HUES6 (cell line): ENCODE measurements around the gene PELI2.

ENCODE experiments used
- H3K27ac ChIP-seq: 2 replicates; pipeline ENCODE4 v1.7.0; 2013; ENCODE audit warnings: low read depth, mild to moderate bottlenecking, low read length, inconsistent platforms
- H3K27me3 ChIP-seq: 2 replicates; pipeline ENCODE4 v1.6.1; 2013; ENCODE audit warnings: low read length; ENCODE audit not compliant: control insufficient read depth, insufficient read depth
- H3K36me3 ChIP-seq: 2 replicates; pipeline ENCODE4 v1.6.1; 2013; ENCODE audit warnings: low read length; ENCODE audit not compliant: control insufficient read depth, insufficient read depth
- H3K4me1 ChIP-seq: 2 replicates; pipeline ENCODE4 v1.6.1; 2013; ENCODE audit warnings: low read length; ENCODE audit not compliant: control insufficient read depth, insufficient read depth
- H3K4me3 ChIP-seq: 2 replicates; pipeline ENCODE4 v1.5.1; 2013; ENCODE audit warnings: low read depth, low read length
- H3K9ac ChIP-seq: one replicate; pipeline ENCODE4 v1.6.1; 2013; ENCODE audit warnings: mild to moderate bottlenecking, low read length
- H3K9me3 ChIP-seq: 2 replicates; pipeline ENCODE4 v1.6.1; 2013; ENCODE audit warnings: low read depth, low read length; ENCODE audit not compliant: control insufficient read depth, insufficient read depth

PELI2 gene

DNA sequence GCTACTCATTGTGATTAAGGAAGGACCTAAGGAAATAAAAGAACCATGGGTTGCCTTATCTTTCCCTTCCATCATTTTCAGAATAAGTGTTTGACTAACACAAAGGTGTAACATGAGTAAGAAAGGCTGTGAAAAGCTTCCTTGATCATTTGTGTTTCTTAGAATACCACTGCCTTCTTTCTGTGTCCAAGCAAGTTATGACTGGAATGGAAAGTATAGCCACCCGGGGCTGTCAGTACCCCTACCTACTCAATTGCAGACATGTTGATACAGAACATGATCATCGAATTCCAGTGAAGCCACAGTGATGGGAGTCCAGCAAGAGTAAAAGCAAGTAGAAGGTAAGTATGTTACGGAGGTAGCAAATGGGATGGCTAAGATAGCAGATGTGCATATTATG, 209.8 kb downstream of the PELI2 start:
- no peaks in the 10 kb centered on the region for H3K4me1 ChIP-seq
- H3K36me3 ChIP-seq = no peaks in the 10 kb centered on the region
- no peak overlapping the region for H3K27ac ChIP-seq
- no peak overlapping the region for H3K4me3 ChIP-seq
- no peaks in the 10 kb centered on the region for H3K9me3 ChIP-seq
- H3K9ac ChIP-seq = no peak overlapping the region
- H3K27me3 ChIP-seq = no peaks in the 10 kb centered on the region

- Histone ChIP-seq H3K36me3 (no peaks in the 10 kb centered on the region), H3K9ac (no peak overlapping the region), H3K4me1 (peaks cover 3% of the 10 kb centered on the region; the same call in 1 of the 2 replicates), H3K9me3 (no peaks in the 10 kb centered on the region), H3K4me3 (no peak overlapping the region), H3K27ac (no peak overlapping the region), H3K27me3 (no peaks in the 10 kb centered on the region)
Observed at GRCh38 chr14:56331592-56332216, 213.5 kb downstream of the PELI2 start.

DNA sequence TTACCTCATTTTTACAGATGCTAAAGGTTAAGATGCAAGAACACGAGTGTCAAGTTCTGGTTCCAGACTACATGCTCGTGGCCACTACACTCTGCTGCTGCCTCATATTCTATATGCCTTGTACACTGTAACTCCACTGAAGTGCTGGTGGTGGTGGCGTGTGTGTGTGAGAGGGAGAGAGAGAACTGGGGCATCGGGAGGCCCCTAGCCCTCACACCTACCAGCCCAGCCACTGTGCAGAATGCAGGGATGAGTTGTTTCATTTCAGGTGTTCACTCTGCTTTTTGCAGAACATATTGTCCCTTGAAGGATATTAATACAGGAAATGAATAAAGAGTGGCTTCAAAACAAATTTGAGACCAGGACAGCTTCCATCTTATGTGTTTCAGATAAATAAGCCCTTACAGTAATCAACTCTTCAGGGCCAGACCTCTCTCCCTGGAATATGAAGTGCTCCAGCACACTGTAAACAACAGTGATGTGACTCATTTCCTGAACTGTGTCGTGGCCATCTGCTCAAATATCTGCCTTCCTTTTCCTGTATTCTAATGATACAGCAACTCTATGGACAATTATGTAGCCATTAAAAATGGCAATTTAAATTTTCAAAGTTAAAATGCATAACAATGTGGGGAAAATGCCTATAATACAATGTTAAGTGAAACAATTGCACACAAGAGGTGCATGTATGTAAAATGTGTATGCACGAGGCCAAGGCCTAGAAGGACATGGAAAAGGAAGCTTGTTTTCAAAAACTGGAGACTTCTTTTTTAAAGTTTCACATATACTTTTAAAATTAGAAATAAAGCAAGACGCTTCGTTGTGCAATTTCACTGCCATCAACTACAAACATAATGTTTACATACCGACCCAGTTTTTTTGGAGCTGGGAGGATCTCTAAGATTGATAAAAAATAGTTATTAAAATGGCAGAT, 215.4 kb downstream of the PELI2 start:
- H3K9me3 ChIP-seq = no peaks in the 10 kb centered on the region
- no peak overlapping the region for H3K4me3 ChIP-seq
- H3K36me3 ChIP-seq = no peaks in the 10 kb centered on the region
- H3K9ac ChIP-seq = no peak overlapping the region
- peak overlapping the region; percentile 23; the same call in 1 of the 2 replicates for H3K27ac ChIP-seq
- peaks cover 3% of the 10 kb centered on the region; the same call in 1 of the 2 replicates for H3K4me1 ChIP-seq
- H3K27me3 ChIP-seq = no peaks in the 10 kb centered on the region

DNA sequence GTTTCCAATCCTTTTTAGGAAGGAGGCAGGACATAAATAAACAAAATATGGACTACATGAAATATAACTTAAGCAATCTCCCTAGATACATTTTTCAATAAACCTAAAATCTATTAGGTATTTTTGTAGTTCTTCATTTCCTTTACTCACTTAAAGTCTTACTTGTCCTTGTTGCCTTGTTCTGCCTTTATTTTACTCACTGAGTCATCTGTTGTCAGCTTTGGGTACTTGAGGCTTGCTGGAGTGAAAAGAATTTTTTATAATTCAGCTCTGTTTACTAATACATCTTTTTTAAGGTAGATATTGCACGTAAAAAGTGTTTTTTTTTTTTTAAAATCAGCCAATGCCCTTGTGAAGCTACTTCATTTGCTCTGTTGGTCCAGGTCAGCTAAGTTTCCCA, 216.2 kb downstream of the PELI2 start:
- Histone ChIP-seq H3K4me1 (peaks cover 3% of the 10 kb centered on the region; the same call in 1 of the 2 replicates), H3K9me3 (no peaks in the 10 kb centered on the region), H3K27me3 (no peaks in the 10 kb centered on the region), H3K4me3 (no peak overlapping the region), H3K27ac (peak overlapping the region; percentile 23; the same call in 1 of the 2 replicates), H3K36me3 (no peaks in the 10 kb centered on the region), H3K9ac (no peak overlapping the region)

DNA sequence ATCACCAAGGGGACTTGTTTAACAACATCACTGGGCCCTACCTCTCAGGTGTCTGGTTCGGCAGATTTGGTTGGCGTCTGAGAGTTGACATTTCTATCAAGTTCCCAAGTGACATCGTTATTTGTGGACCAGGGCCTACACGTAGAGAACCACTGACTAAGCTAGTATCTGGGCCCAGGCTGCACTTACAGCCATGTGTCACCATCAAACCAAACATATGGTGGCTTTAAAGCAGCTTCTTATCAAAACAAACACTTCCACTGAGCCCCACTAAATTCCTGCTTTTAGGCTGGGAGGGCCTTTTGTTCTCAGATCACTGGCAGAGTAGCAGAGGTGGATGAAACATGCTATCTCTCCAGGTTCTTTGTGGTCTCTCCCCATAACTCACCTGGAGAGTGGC, 220.5 kb downstream of the PELI2 start:
- no peak overlapping the region for H3K27ac ChIP-seq
- no peaks in the 10 kb centered on the region for H3K36me3 ChIP-seq
- no peaks in the 10 kb centered on the region for H3K4me1 ChIP-seq
- no peaks in the 10 kb centered on the region for H3K27me3 ChIP-seq
- no peak overlapping the region for H3K4me3 ChIP-seq
- no peak overlapping the region for H3K9ac ChIP-seq
- H3K9me3 ChIP-seq = no peaks in the 10 kb centered on the region

DNA sequence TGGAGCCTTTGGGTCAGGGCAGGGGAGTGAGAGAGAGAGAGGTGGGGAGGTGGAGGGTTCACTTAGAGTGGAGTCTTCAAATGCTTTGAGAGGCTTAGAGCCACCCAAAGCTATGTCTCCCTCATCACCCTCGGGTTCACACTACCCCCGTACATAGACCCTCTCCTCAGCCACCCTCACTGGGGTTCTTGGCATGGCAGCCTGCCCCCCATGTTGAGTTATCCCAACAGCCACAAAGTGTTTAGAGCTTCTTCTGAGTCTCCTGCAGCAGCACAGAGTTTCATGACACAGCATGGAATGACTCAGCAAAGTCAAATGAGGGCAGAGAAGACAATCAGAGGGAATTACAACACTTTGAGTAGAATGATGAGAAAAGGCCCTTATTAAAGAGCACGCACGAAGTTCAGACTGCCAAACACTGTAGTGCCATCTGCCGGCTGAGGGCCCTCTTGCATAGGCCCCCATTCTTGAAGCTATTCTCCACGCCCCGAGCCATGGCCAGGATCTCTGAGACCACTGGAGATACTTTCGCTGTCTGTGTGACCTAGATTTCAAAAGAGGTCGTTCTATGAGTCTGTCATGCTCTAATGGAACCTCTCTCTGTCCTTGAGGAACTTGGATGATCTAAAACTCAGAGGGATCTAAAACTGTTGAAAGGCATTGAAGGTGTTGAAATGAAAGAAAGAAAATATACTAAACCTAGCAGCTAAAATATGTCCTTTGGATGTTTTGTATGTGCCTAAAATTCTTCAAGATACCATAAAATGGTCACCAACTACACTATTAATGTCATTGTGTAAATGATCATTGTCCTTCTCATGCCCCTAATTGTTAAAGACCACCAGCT, 221.9 kb downstream of the PELI2 start:
- H3K27ac ChIP-seq = no peak overlapping the region
- no peak overlapping the region for H3K9ac ChIP-seq
- H3K4me1 ChIP-seq = no peaks in the 10 kb centered on the region
- H3K27me3 ChIP-seq = no peaks in the 10 kb centered on the region
- no peak overlapping the region for H3K4me3 ChIP-seq
- H3K36me3 ChIP-seq = no peaks in the 10 kb centered on the region
- no peaks in the 10 kb centered on the region for H3K9me3 ChIP-seq

DNA sequence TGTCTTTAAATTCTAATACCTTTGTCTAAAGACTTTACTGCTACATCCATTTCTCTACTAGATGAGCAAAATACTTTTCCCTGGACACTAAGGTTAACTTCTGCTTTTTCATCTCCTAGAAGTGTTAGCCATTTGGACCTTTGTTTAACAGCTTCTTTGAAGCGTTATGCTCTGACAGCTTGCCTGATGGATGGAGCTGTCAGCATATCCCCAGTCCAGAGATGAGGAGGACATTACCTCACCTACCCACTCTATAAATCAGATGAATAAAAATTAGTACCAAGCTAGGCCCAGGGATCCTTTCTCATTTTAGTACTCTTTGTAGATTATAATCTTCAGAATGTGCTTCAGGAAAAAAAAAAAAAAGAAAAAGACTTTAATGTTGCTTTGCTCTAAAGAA, 222.7 kb downstream of the PELI2 start:
- H3K36me3 ChIP-seq = no peaks in the 10 kb centered on the region
- no peaks in the 10 kb centered on the region for H3K4me1 ChIP-seq
- no peaks in the 10 kb centered on the region for H3K9me3 ChIP-seq
- H3K27me3 ChIP-seq = no peaks in the 10 kb centered on the region
- H3K4me3 ChIP-seq = no peak overlapping the region
- no peak overlapping the region for H3K9ac ChIP-seq
- H3K27ac ChIP-seq = no peak overlapping the region

DNA sequence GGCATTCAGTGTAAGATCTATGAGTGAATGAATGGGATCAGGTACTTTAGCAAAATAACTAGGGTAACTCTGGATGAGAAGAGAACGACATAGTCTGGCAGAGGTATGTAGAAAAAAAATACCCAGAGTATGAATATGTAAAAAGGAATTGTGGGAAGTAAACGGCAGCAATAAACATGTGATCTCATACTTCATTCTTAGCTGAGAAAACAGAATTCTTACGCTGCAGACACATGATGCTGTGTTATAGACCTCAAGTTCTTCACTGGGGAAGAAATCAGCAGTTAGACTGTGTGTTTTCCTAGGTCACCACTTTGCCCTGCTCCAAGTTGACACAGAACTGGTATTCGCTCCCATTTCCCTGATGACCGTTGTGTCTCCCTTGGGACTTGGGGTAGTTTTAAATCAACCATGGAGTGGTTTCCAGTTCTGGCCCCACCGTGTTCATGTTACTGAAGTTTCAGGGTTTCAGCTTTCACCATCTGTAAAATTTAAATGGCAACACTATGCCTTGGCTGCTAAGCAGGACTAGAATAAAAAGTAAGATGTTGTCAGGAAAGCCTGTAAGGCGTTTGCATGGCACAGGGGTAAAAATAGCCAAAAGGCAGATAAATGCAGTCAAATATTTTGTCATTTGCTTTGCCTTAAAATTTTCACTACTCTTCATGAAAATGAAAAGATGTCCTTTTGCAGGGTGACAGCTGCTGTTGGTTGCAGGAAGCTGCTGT, 223.7 kb downstream of the PELI2 start:
- Histone ChIP-seq H3K27me3 (no peaks in the 10 kb centered on the region), H3K9ac (no peak overlapping the region), H3K9me3 (no peaks in the 10 kb centered on the region), H3K36me3 (no peaks in the 10 kb centered on the region), H3K27ac (no peak overlapping the region), H3K4me3 (no peak overlapping the region), H3K4me1 (no peaks in the 10 kb centered on the region)

DNA sequence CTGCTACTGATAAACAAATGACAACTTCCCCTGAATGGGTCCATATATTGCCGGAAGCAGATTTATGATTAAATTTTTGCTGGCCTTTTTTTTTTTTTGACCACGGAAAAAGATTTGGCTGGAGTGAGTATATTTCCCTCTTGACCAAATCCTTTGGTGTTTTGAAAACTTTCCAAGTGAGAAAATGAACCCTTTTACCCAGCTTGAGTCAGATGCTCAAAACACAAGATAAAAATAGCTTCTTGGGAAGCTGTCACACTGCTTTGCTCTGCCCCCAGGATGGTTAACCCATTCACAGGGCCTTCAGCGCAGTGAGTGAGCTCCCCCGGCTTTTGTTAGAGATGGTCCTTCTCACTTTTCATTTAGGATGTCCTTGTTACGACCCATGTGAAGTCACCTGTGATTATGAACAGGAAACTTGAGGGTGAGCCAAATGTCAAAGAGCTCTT, 224.3 kb downstream of the PELI2 start:
- H3K9ac ChIP-seq = no peak overlapping the region
- H3K27ac ChIP-seq = no peak overlapping the region
- H3K4me1 ChIP-seq = no peaks in the 10 kb centered on the region
- no peaks in the 10 kb centered on the region for H3K27me3 ChIP-seq
- no peaks in the 10 kb centered on the region for H3K9me3 ChIP-seq
- no peaks in the 10 kb centered on the region for H3K36me3 ChIP-seq
- H3K4me3 ChIP-seq = no peak overlapping the region

GRCh38 chr14:56349960-56350359, 231.7 kb downstream of the PELI2 start:
- Histone ChIP-seq H3K9ac (no peak overlapping the region), H3K27ac (no peak overlapping the region), H3K36me3 (no peaks in the 10 kb centered on the region), H3K9me3 (peaks cover 4% of the 10 kb centered on the region), H3K4me3 (no peak overlapping the region), H3K4me1 (no peaks in the 10 kb centered on the region), H3K27me3 (no peaks in the 10 kb centered on the region)
